GM12878 (cell line): ENCODE measurements around the gene ANAPC7. TPM values are rescaled to one million over a fixed set of nuclear protein-coding genes. Genes with fewer than 3 reads are reported as not detected.

Experiments
- ASH2L ChIP-seq: fragments of 300-600, 200-600 bp; sonication (generic); IDR thresholded peaks from 2 replicates; pipeline ENCODE4 v1.6.1; 2017; ENCODE audit warnings: low read depth, mild to moderate bottlenecking, borderline replicate concordance
- ATF7 ChIP-seq: fragments of 450-650 bp; IDR thresholded peaks from 2 replicates; pipeline ENCODE4 v1.6.1; 2016; ENCODE audit warnings: low read depth, mild to moderate bottlenecking
- BHLHE40 ChIP-seq, 2 experiments: fragments of 450-650 bp in 1 of 2; IDR thresholded peaks; 2 replicates each; pipeline ENCODE4 v1.6.1; 2011 to 2017; ENCODE audit warnings: low read depth in 2 of 2, borderline replicate concordance in 1 of 2, improper control_type of control experiment in 1 of 2, low read length in 1 of 2, mild to moderate bottlenecking in 1 of 2
- CBX3 ChIP-seq: fragments of 200-600 bp; sonication (generic); IDR thresholded peaks from 2 replicates; pipeline ENCODE4 v1.6.1; 2016; ENCODE audit warnings: low read depth, borderline replicate concordance
- EED ChIP-seq: sonication (generic); IDR thresholded peaks from 2 replicates; pipeline ENCODE4 v1.6.1; 2016; ENCODE audit warnings: antibody characterized with exemption, low read depth
- NFYB ChIP-seq: IDR thresholded peaks from 2 replicates; pipeline ENCODE4 v1.6.1; 2011; ENCODE audit warnings: low read depth, mild to moderate bottlenecking, low read length, improper control_type of control experiment, moderate library complexity; ENCODE audit not compliant: insufficient read depth
- SKIL ChIP-seq: fragments of 450-650 bp; IDR thresholded peaks from 2 replicates; pipeline ENCODE4 v1.6.1; 2017; ENCODE audit warnings: mild to moderate bottlenecking, low read depth, inconsistent platforms; ENCODE audit not compliant: poor library complexity, severe bottlenecking
- ZBTB11 ChIP-seq: fragments of 450-650 bp; formaldehyde crosslinking; IDR thresholded peaks from 2 replicates; pipeline ENCODE4 v1.5.0; 2022; ENCODE audit warnings: mild to moderate bottlenecking, missing genetic modification characterization
- ZBTB4 ChIP-seq: fragments of 450-650 bp; formaldehyde crosslinking; IDR thresholded peaks from 2 replicates; pipeline ENCODE4 v1.4.0; 2022; ENCODE audit warnings: mild to moderate bottlenecking, moderate library complexity
- polyA plus RNA-seq, 11 experiments: library from polyadenylated mRNA; depleted of rRNA in 4 of 11; unstranded in 6 of 11; stranded (reverse) in 5 of 11; fragments of >200 nt; fragmentation: Nextera tagmentation in 4 of 11; fragmentation: Illumina TruSeq in 1 of 11; extraction: Ambion mirVana in 4 of 11; extraction: Trizol in 1 of 11; gene quantifications; 1 replicate in 1 of 11; 2 replicates in 10 of 11; pipeline versions ENCODE4 v1.2.1 to v1.2.3, GENCODE V29; 2011 to 2016; ENCODE audit warnings: inconsistent platforms in 2 of 11, missing spikeins in 2 of 11, low read depth in 1 of 11
- total RNA-seq, 4 experiments: library from RNA; depleted of rRNA in 3 of 4; stranded (reverse); fragments of >200 nt in 3 of 4; fragmentation: Illumina TruSeq in 1 of 4; extraction: Trizol in 1 of 4; gene quantifications; 2 replicates each; pipeline versions ENCODE4 v1.2.1 to v1.2.3, GENCODE V29; 2013 to 2021

ANAPC7 gene
- total and polyA plus RNA-seq, 10 of the 15 experiments (the other 5 are each of a cell fraction or from before 2014, with no cell fraction given), result 24.5 to 77.9 (median 58.6) TPM

- TF ChIP-seq SKIL (no peak), CBX3 (no peak), BHLHE40 (IDR thresholded peaks at IDR 0.05; ENCODE audit: borderline replicate concordance in 1 of 2, low read depth in 2 of 2, low read length in 1 of 2) (no peak), ASH2L (no peak), ZBTB4 (CRISPR knock-in tag) (no peak), NFYB (no peak), ATF7 (no peak), ZBTB11 (CRISPR knock-in tag) (no peak), EED (no peak)
- TF ChIP-seq, all 136 proteins: peak for 0
These were observed 18.2 kb upstream of the ANAPC7 start (continued) for GRCh38 chr12:110421701-110422100.
